ENCODE measurements around the gene SRGAP1.
A peak's percentile ranks its signal among the peaks of the same experiment; 100 is the strongest.

SRGAP1 gene

GRCh38 chr12:64186789-64187188 lies 342.3 kb downstream of the SRGAP1 start:
- peak; percentile 21 for DNase-seq (ENCODE audit: low spot score)
- no peak for TF ChIP-seq CTCF (IDR thresholded peaks at IDR 0.05; ENCODE audit: extremely low read depth, insufficient read depth, missing control alignments)
- in situ Hi-C loops (cut with MboI; ENCODE audit: low pct_unique_long_range_greater_than_20kb, low sequenced_read_pairs, unreplicated experiment) = no loop called here

DNA sequence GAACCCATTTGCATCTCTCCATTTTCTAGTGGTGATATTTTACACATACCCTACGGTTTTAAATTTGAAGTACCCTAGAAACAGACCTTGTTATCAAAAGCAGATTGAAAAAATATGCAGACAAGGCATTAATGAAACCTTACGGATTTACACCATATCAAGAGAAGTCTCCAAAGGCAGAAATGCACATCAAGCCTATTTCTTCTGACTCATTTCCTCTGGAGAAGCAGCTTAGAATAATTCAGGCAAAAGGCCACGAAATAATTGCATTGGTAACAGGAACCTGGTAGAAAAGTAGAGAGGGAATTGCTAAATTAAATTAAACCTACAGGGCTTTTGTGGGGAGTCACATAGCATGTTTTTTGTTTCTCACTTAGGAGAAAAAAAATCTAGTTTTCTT lies 342.9 kb downstream of the SRGAP1 start:
- no peak for TF ChIP-seq CTCF (IDR thresholded peaks at IDR 0.05; ENCODE audit: extremely low read depth, insufficient read depth, missing control alignments)
- in situ Hi-C loops (cut with MboI; ENCODE audit: low pct_unique_long_range_greater_than_20kb, low sequenced_read_pairs, unreplicated experiment) = no loop called here
- no peak for DNase-seq (ENCODE audit: low spot score)

- DNase-seq (ENCODE audit: low spot score) = no peak
- in situ Hi-C loops (cut with MboI; ENCODE audit: low pct_unique_long_range_greater_than_20kb, low sequenced_read_pairs, unreplicated experiment) = no loop called here
- no peak for TF ChIP-seq CTCF (IDR thresholded peaks at IDR 0.05; ENCODE audit: extremely low read depth, insufficient read depth, missing control alignments)
These were observed 343.3 kb downstream of the SRGAP1 start for GRCh38 chr12:64187794-64188193.

GRCh38 chr12:64189530-64189929 lies 345.0 kb downstream of the SRGAP1 start:
- in situ Hi-C loops (cut with MboI; ENCODE audit: low pct_unique_long_range_greater_than_20kb, low sequenced_read_pairs, unreplicated experiment) = no loop called here
- DNase-seq (ENCODE audit: low spot score) = no peak
- TF ChIP-seq CTCF (IDR thresholded peaks at IDR 0.05; ENCODE audit: extremely low read depth, insufficient read depth, missing control alignments) = no peak

DNA sequence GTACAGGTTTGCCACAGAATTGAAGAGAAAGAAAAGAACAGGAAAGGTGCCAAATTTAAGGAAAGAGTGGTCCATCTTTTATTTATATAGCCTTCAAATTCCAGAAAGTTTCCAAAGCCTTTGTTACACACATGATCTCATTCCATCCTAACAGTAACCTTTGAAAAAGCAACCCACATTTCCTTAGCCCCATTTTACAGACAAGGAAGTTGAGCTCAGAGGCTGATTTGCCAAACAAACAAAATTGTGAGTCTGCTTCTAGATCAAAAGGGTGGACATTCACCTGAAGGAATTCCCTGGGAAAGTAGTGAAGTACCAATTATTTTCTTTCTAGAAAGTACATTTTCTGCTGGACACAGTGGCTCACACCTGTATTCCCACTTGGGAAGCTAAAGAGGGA lies 345.6 kb downstream of the SRGAP1 start:
- no peak for TF ChIP-seq CTCF (IDR thresholded peaks at IDR 0.05; ENCODE audit: extremely low read depth, insufficient read depth, missing control alignments)
- in situ Hi-C loops (cut with MboI; ENCODE audit: low pct_unique_long_range_greater_than_20kb, low sequenced_read_pairs, unreplicated experiment) = no loop called here
- DNase-seq (ENCODE audit: low spot score) = no peak

DNA sequence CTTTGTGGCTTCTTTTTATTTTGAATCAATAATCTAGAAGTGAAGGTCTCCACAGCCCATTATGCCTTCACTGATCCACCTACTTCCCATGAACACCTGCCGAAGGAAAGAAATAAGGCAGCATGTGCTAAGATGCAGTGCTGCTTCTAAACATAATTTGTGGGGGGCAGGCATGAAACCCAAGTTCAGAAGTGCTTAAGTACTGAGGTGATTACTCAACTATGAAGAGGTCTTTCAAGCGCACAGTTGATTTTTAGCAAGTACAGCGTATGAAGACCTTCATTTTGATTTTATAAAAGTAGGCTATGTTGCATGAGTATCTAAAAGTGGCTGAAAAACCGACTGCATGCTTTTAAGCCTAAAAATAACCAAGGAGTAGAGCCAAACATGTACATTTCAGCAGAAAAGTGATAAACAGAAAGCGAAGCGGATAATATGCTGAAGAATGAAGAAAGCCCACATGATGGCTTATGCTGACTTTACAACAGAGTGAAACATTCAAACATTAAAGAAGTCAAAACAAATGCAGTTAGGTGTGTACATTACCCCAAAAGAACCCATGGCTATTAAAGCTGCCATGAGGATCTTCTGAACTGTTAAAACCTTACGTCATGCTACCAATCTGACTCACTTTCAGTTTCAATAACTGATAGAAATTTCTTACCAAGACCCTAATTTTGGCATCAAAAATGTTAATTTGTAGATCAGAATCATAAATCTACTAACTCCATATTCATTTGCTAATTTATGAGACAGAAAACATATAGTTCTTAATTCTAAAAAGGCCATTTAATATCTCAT lies 348.3 kb downstream of the SRGAP1 start:
- TF ChIP-seq CTCF (IDR thresholded peaks at IDR 0.05; ENCODE audit: extremely low read depth, insufficient read depth, missing control alignments) = no peak
- DNase-seq (ENCODE audit: low spot score) = peak; percentile 77
- in situ Hi-C loops (cut with MboI; ENCODE audit: low pct_unique_long_range_greater_than_20kb, low sequenced_read_pairs, unreplicated experiment) = no loop called here

Measured in GM13977 (cell line).